ENCODE measurements around the gene OSR1.
A peak's percentile ranks its signal among the peaks of the same experiment; 100 is the strongest.
"Not testable (repeated sequence)": the region's sequence is repeated elsewhere in the genome, so short reads cannot be mapped to it uniquely, and the experiment has no call there.

- TF ChIP-seq CTCF (IDR thresholded peaks at IDR 0.05), result 0 out of 2 replicates have a peak, but pooled peaks have one; percentile 14
- TF ChIP-seq ZFX (IDR thresholded peaks at IDR 0.05; ENCODE audit: borderline replicate concordance), result not testable (repeated sequence)
These were observed 31.0 kb upstream of the OSR1 start for GRCh38 chr2:19389469-19389868.

All from 22Rv1 (cell line).